ENCODE data around the gene PAGE1. TPM values are rescaled to one million over a fixed set of nuclear protein-coding genes. Genes with fewer than 3 reads are reported as not detected.

PAGE1 gene, protein sequence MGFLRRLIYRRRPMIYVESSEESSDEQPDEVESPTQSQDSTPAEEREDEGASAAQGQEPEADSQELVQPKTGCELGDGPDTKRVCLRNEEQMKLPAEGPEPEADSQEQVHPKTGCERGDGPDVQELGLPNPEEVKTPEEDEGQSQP
- not detected in 2 replicates for total RNA-seq

DNA sequence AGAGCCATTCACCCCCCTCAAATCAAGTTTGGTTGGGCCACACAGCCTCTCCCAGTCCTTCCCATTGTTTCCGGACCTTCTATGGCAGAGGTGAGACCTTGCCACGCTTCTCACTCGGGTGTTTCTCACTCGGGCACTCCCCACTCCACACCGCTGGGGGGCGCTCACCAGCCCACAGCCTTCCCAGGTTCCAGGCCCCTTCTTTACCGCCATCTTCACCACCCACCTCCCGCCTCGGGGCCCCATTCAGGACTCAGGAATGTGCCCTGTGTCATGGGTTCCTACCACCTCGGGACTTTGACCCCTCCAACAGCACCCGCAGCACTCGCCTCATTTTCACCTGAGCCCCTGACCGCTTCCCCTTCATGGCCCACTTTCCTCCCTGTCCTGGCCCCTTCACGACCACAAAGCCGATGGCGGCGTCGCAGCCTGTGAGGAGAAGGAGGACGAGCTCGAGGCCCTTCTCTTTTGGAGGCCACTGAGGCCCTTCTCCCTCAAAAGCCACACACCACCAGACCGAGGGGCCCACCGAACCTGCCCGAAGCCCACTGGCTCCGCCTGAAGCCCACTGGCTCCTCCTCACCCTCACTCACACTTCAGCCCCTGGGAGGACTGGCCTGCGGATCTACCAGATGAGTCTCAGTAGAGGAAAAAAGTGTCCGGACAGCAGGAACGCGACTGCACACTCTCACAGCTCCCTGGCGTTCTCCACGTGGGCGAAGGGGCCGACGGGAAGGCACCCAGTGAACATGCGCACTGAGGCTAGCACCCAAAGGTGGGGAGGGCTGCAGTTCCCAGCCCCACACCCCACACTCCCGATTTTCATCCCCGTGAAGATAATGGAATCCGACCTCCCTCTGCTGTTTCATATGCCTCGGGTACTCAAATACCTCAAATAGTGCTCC lies at the start of gene PAGE1:
PAGE1 (minus strand) TSS at position 709 of the 905 bp plus-strand sequence. CDS start 1,214 bp downstream, outside the sequence.

Other genes starting within 250 kb of the PAGE1 start
- not detected in 2 replicates for gene GAGE12C, start 163.8 kb downstream of the PAGE1 start, total RNA-seq
- gene GAGE12D, start 154.3 kb downstream of the PAGE1 start, total RNA-seq = not detected in 2 replicates
- gene GAGE12E, start 144.7 kb downstream of the PAGE1 start, total RNA-seq = not detected in 2 replicates
- not detected in 2 replicates for gene GAGE12F, start 135.1 kb downstream of the PAGE1 start, total RNA-seq
- not detected in 2 replicates for gene GAGE12G, start 125.6 kb downstream of the PAGE1 start, total RNA-seq
- not detected in 2 replicates for gene GAGE12H, start 116.0 kb downstream of the PAGE1 start, total RNA-seq
- not detected in 2 replicates for gene GAGE2A, start 106.5 kb downstream of the PAGE1 start, total RNA-seq
- not detected in 2 replicates for gene GAGE1, start 97.0 kb downstream of the PAGE1 start, total RNA-seq
- not detected in 2 replicates for gene PAGE4, start 133.3 kb upstream of the PAGE1 start, total RNA-seq
- 1.1 and 2.5 TPM in 2 replicates for gene USP27X, start 183.5 kb upstream of the PAGE1 start, total RNA-seq
- gene CLCN5, start 226.6 kb upstream of the PAGE1 start, total RNA-seq = 5.1 and 7.3 TPM in 2 replicates